SJCRH30 (cell line): ENCODE data around the gene HNRNPM. TPM values are rescaled to one million over a fixed set of nuclear protein-coding genes. Genes with fewer than 3 reads are reported as not detected.
"Not testable (repeated sequence)": the region's sequence is repeated elsewhere in the genome, so short reads cannot be mapped to it uniquely, and the experiment has no call there.

ENCODE experiments used
- DNase-seq, 2 experiments: peaks; one replicate each; pipeline ENCODE4 v3.0.0-alpha.2; 2015 to 2020
- H3K27ac ChIP-seq: fragments of 250-450 bp; sonication (Bioruptor Pico); 2 replicates; pipeline ENCODE4 v1.5.1; 2020; ENCODE audit warnings: mild to moderate bottlenecking, moderate library complexity
- H3K27me3 ChIP-seq: fragments of 250-450 bp; sonication (Bioruptor Pico); 2 replicates; pipeline ENCODE4 v1.5.1; 2020; ENCODE audit warnings: mild to moderate bottlenecking, moderate library complexity
- H3K36me3 ChIP-seq: fragments of 250-450 bp; sonication (Bioruptor Pico); 2 replicates; pipeline ENCODE4 v1.5.1; 2020; ENCODE audit warnings: mild to moderate bottlenecking, moderate library complexity
- H3K4me1 ChIP-seq: fragments of 250-450 bp; sonication (Bioruptor Pico); 2 replicates; pipeline ENCODE4 v1.5.1; 2020; ENCODE audit warnings: mild to moderate bottlenecking, moderate library complexity
- H3K4me3 ChIP-seq: fragments of 250-450 bp; sonication (Bioruptor Pico); 2 replicates; pipeline ENCODE4 v1.5.1; 2020; ENCODE audit warnings: mild to moderate bottlenecking, moderate library complexity
- H3K9me3 ChIP-seq: fragments of 250-450 bp; sonication (Bioruptor Pico); replicated peaks from 2 replicates; pipeline ENCODE4 v1.5.1; 2020; ENCODE audit warnings: mild to moderate bottlenecking, moderate library complexity
- total RNA-seq: library from RNA; depleted of rRNA; stranded (reverse); fragments of >200 nt; shearing (Covaris generic); gene quantifications from 2 replicates; pipeline ENCODE4 v1.2.3, GENCODE V29; 2014

Gene HNRNPM
- total RNA-seq, 1 experiment from 2014 or later = 191 TPM

DNA sequence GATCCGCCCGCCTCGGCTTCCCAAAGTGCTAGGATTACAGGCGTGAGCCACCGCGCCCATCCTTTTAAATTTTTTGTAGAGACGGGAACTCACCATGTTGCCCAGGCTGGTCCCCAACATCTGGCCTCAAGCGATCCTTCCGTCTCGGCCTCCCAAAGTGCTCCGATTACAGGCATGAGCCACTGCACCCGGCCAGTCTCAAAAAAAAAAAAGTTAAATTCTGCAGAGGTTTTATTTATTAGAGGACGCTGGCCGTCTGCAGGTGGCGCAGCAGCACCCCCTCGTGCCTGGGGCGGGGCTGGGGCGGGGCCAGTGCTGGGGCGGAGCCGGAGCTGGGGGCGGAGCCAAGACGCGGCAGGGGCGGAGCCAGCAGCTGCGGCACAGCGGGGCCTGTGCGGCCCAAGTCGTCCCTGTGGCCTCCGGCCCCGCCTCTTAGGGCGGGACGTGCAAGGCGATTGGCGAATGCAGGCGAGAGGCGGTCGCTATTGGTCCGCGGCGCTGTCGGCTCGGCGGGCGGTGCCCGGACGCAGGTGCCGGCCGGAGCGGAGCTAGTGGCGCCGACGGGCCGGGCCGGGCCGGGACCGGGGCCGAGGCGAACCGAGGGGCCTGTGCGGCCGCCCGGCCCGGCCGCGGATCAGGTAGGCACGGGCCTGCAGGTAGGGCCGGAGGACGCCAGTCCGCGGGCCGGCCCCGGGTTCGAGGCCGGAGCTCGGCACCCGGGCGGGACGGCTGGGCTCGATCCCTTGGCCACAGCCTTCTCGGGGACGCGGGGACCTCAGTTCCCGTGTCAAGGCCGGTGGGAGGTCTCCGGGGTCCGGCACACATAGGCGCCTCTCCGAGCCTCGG lies 31.8 kb upstream of the HNRNPM start, which contains the start of gene MARCHF2:
Gene MARCHF2, plus strand, starts transcription at position 523 of the 846 bp plus-strand sequence. CDS start 8,536 bp downstream, outside the sequence.
- Histone ChIP-seq H3K4me3 (peak within 1 kb of the TSS; percentile 40), H3K27me3 (no peaks in the 10 kb centered on the region), H3K4me1 (peaks cover 4% of the 10 kb centered on the region; the same call in 1 of the 2 replicates), H3K9me3 (no peaks in the 10 kb centered on the region), H3K27ac (no peak within 1 kb of the TSS), H3K36me3 (no peaks in the 10 kb centered on the region)
- DNase-seq = peak; percentile 94 to 95

DNA sequence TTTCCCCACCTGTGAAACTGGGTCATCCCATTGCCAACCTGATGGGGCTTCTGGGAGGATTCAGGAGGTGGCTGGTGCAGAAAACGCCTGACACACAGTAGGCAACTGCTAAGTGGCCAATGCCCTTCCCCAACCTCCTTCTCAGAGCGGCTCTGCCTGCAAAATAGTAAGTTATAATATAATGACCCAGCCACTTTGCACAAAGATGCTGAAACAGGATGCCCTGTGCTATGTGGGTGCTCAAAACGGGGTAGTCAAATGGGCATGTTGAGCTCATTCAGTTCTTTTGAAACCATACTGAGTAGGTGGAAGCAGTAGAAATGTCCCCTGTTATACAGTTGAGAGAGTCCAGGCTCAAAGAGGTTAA lies 31.2 kb upstream of the HNRNPM start:
- Histone ChIP-seq H3K27me3 (no peaks in the 10 kb centered on the region), H3K36me3 (no peaks in the 10 kb centered on the region), H3K27ac (no peak overlapping the region), H3K4me1 (peaks cover 7% of the 10 kb centered on the region; the same call in 1 of the 2 replicates), H3K9me3 (no peaks in the 10 kb centered on the region), H3K4me3 (peak overlapping the region; percentile 40)
- no peak for DNase-seq

DNA sequence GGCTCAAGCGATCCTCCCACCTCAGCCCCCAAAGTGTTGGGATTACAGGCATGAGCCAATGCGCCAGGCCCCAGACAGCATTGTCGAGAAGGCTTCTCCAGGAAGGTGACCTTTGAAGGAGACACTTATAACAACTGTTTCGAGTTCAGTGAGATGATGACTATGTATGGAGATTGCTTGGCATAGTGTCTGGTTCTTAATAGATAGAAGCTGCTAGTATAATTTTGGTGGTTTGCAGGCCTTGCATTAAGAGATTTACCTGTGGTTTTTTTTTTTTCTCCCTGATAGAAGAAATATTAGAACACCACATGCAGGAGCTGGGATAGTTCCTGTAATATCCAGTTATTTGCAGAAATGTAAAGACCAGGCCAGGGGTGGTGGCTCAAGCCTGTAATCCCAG lies 28.0 kb upstream of the HNRNPM start:
- H3K4me3 ChIP-seq = no peak overlapping the region

DNA sequence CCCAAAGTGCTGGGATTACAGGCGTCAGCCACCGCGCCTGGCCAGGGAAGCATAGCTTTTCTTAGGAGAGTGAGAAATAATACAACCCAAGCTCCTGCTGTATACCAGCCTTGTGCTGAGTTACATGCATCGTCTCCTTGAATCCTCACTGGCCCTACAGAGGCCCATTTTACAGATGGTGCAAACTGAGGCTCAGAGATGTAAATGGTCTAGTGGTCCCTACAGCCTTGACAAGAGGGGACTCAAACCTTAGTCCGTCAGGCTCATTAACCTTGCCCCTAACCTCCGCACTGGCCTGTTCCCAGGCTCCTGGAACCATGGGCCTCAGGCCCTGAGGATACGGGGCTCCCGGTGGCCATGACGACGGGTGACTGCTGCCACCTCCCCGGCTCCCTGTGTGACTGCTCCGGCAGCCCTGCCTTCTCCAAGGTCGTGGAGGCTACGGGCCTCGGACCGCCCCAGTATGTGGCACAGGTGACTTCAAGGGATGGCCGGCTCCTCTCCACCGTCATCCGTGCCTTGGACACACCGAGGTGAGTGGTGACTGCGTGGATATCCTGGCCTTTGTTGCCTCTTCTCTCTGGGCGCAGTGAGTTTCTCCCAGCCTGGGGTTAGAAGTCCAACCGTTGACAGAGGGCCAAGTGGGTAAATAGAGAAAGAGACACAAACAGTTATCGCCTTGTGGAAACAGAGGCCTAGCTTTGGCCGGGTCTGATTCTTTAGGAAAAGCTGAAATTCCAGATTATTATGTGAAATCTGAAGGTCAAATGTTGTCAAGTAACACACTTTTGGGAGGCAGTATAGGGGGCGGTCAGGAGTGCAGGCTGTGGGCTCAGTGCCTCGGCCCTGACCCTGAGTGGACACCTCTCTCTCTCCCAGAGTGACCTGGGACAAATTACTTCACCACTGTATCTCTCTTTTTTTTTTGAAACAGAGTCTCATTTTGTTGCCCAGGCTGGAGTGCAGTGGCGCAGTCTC lies 23.0 kb upstream of the HNRNPM start:
- no peak for DNase-seq

More for the DNA sequence above, 28.0 kb upstream of the HNRNPM start:
- peaks cover 7% of the 10 kb centered on the region; the same call in 1 of the 2 replicates for H3K4me1 ChIP-seq
- no peaks in the 10 kb centered on the region for H3K27me3 ChIP-seq
- no peaks in the 10 kb centered on the region for H3K36me3 ChIP-seq
- no peaks in the 10 kb centered on the region for H3K9me3 ChIP-seq
- DNase-seq = no peak
- H3K27ac ChIP-seq = no peak overlapping the region

DNA sequence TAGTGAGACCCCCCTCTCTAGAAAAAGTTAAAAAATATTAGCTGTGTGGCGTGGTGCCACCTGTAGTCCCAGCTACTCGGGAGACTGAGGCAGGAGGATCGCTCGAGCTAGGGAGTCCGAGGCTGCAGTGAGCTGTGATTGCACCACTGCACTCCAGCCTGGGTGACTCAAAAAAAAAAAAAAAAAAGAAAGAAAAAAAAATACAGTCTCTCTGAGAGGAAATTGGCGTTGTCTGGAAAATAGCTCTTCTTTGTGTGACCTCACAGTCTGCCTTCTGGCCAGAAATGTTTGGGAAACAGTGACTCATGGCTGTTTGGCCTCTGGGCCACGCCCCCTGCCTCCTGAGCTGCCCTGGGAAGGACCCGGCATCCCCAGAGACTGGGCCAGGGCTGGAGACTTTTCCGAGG lies 21.0 kb upstream of the HNRNPM start:
- no peaks in the 10 kb centered on the region for H3K27me3 ChIP-seq
- H3K9me3 ChIP-seq = no peaks in the 10 kb centered on the region
- DNase-seq = peak; percentile 86 to 88
- no peaks in the 10 kb centered on the region for H3K36me3 ChIP-seq
- peaks cover 3% of the 10 kb centered on the region; the same call in 1 of the 2 replicates for H3K4me1 ChIP-seq
- H3K4me3 ChIP-seq = peak overlapping the region; percentile 29
- H3K27ac ChIP-seq = peak overlapping the region; percentile 58

More for the DNA sequence above, 23.0 kb upstream of the HNRNPM start:
- Histone ChIP-seq H3K9me3 (no peaks in the 10 kb centered on the region), H3K36me3 (no peaks in the 10 kb centered on the region), H3K4me3 (no peak overlapping the region), H3K27me3 (no peaks in the 10 kb centered on the region), H3K27ac (no peak overlapping the region), H3K4me1 (peaks cover 7% of the 10 kb centered on the region; the same call in 1 of the 2 replicates)

DNA sequence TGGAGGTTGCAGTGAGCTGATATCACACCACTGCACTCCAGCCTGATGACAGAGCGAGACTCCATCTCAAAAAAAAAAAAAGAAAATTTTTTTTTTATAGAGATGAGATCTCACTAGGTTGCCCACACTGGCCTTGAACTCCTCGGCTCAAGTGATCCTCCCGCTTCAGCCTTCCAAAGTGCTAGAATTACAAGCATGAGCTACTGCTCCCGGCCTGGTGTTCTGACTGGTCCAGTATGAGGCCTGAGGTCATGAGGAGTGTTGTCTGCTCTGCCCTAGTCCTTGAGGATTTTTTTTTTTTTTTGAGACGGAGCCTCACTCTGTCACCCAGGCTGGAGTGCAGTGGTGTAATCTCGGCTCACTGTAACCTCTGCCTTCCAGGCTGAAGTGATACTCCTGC lies 19.4 kb upstream of the HNRNPM start:
- not testable (repeated sequence) for DNase-seq, H3K36me3 ChIP-seq, H3K27me3 ChIP-seq, H3K4me1 ChIP-seq, H3K9me3 ChIP-seq, H3K4me3 ChIP-seq, H3K27ac ChIP-seq

GRCh38 chr19:8426283-8426682 lies 18.5 kb upstream of the HNRNPM start:
- no peaks in the 10 kb centered on the region for H3K36me3 ChIP-seq
- DNase-seq = no peak
- H3K4me1 ChIP-seq = peaks cover 3% of the 10 kb centered on the region; the same call in 1 of the 2 replicates
- no peaks in the 10 kb centered on the region for H3K27me3 ChIP-seq
- H3K4me3 ChIP-seq = no peak overlapping the region
- H3K9me3 ChIP-seq = no peaks in the 10 kb centered on the region
- no peak overlapping the region for H3K27ac ChIP-seq

GRCh38 chr19:8429044-8429443 lies 15.7 kb upstream of the HNRNPM start:
- no peak for DNase-seq
- Histone ChIP-seq H3K27ac (no peak overlapping the region), H3K4me3 (no peak overlapping the region), H3K27me3 (no peaks in the 10 kb centered on the region), H3K36me3 (no peaks in the 10 kb centered on the region), H3K4me1 (peaks cover 3% of the 10 kb centered on the region; the same call in 1 of the 2 replicates), H3K9me3 (no peaks in the 10 kb centered on the region)

GRCh38 chr19:8429826-8430225 lies 14.9 kb upstream of the HNRNPM start:
- DNase-seq = no peak
- Histone ChIP-seq H3K4me1 (no peaks in the 10 kb centered on the region), H3K9me3 (no peaks in the 10 kb centered on the region), H3K36me3 (no peaks in the 10 kb centered on the region), H3K27ac (no peak overlapping the region), H3K4me3 (no peak overlapping the region), H3K27me3 (no peaks in the 10 kb centered on the region)

GRCh38 chr19:8430650-8431049 lies 14.1 kb upstream of the HNRNPM start:
- Histone ChIP-seq H3K27me3 (no peaks in the 10 kb centered on the region), H3K27ac (no peak overlapping the region), H3K9me3 (no peaks in the 10 kb centered on the region), H3K36me3 (no peaks in the 10 kb centered on the region), H3K4me1 (no peaks in the 10 kb centered on the region), H3K4me3 (no peak overlapping the region)
- DNase-seq = no peak

- no peaks in the 10 kb centered on the region for H3K9me3 ChIP-seq
- no peak overlapping the region for H3K27ac ChIP-seq
- H3K4me1 ChIP-seq = no peaks in the 10 kb centered on the region
- H3K36me3 ChIP-seq = no peaks in the 10 kb centered on the region
- DNase-seq = no peak
- no peaks in the 10 kb centered on the region for H3K27me3 ChIP-seq
- no peak overlapping the region for H3K4me3 ChIP-seq
These were observed 6.5 kb upstream of the HNRNPM start for GRCh38 chr19:8438236-8438635.

- Histone ChIP-seq H3K27me3 (no peaks in the 10 kb centered on the region), H3K4me3 (no peak overlapping the region), H3K27ac (no peak overlapping the region), H3K36me3 (peaks cover 13% of the 10 kb centered on the region), H3K4me1 (peaks cover 5% of the 10 kb centered on the region; the same call in 1 of the 2 replicates), H3K9me3 (no peaks in the 10 kb centered on the region)
- DNase-seq = no peak
These were observed 2.8 kb upstream of the HNRNPM start for GRCh38 chr19:8441725-8442544.

- not testable (repeated sequence) for H3K27me3 ChIP-seq, H3K9me3 ChIP-seq, H3K4me1 ChIP-seq, DNase-seq
- Histone ChIP-seq H3K4me3 (peak overlapping the region; percentile 98), H3K36me3 (peaks cover 23% of the 10 kb centered on the region), H3K27ac (peak overlapping the region; percentile 98)
These were observed 567 bp upstream of the HNRNPM start for GRCh38 chr19:8444140-8444676.
